Measurements from ENCODE around the gene PAX5. TPM values are rescaled to one million over a fixed set of nuclear protein-coding genes. Genes with fewer than 3 reads are reported as not detected.

Gene PAX5
- total RNA-seq, 2 donors from 2014 or later: 0.61 to 1.8 TPM

- DNase-seq (ENCODE audit: low spot score in 2 of 2): no peak
- no peaks in the 10 kb centered on the region for H3K9me3 Mint-ChIP-seq
Measured at GRCh38 chr9:36961561-36962325, 72.3 kb downstream of the PAX5 start.

GRCh38 chr9:36961051-36961450 lies 73.0 kb downstream of the PAX5 start:
- no peak overlapping the region for H3K27ac Mint-ChIP-seq

More at GRCh38 chr9:36961561-36962325, 72.3 kb downstream of the PAX5 start:
- no peaks in the 10 kb centered on the region for H3K36me3 Mint-ChIP-seq
- no peak overlapping the region for H3K27ac Mint-ChIP-seq
- ATAC-seq: no peak

GRCh38 chr9:36960575-36960955 lies 73.5 kb downstream of the PAX5 start:
- DNase-seq (ENCODE audit: low spot score in 2 of 2) (no peak), ATAC-seq (no peak)
- Mint-ChIP-seq H3K27ac (no peak overlapping the region), H3K36me3 (no peaks in the 10 kb centered on the region), H3K9me3 (no peaks in the 10 kb centered on the region)

More at GRCh38 chr9:36961051-36961450, 73.0 kb downstream of the PAX5 start:
- no peaks in the 10 kb centered on the region for H3K36me3 Mint-ChIP-seq
- DNase-seq (ENCODE audit: low spot score in 2 of 2): no peak
- no peaks in the 10 kb centered on the region for H3K9me3 Mint-ChIP-seq
- ATAC-seq: no peak

GRCh38 chr9:36959681-36960574 lies 74.1 kb downstream of the PAX5 start:
- Mint-ChIP-seq H3K9me3 (no peaks in the 10 kb centered on the region), H3K27ac (no peak overlapping the region), H3K36me3 (no peaks in the 10 kb centered on the region)
- DNase-seq (ENCODE audit: low spot score in 2 of 2) (no peak), ATAC-seq (no peak)

GRCh38 chr9:36956908-36957307 lies 77.2 kb downstream of the PAX5 start:
- H3K27ac Mint-ChIP-seq: no peak overlapping the region
- H3K9me3 Mint-ChIP-seq: peaks cover 0 to 4% of the 10 kb centered on the region in 2 donors

GRCh38 chr9:36950389-36950788 lies 83.7 kb downstream of the PAX5 start:
- H3K9me3 Mint-ChIP-seq: peaks cover 0 to 4% of the 10 kb centered on the region in 2 donors
- H3K36me3 Mint-ChIP-seq: no peaks in the 10 kb centered on the region

More at GRCh38 chr9:36956908-36957307, 77.2 kb downstream of the PAX5 start:
- H3K36me3 Mint-ChIP-seq: no peaks in the 10 kb centered on the region
- DNase-seq (ENCODE audit: low spot score in 2 of 2) (no peak), ATAC-seq (no peak)

GRCh38 chr9:36949466-36949865 lies 84.6 kb downstream of the PAX5 start:
- Mint-ChIP-seq H3K36me3 (no peaks in the 10 kb centered on the region), H3K9me3 (peaks cover 0 to 4% of the 10 kb centered on the region in 2 donors), H3K27ac (no peak overlapping the region)
- DNase-seq (ENCODE audit: low spot score in 2 of 2) (peak in 1 of 2 donors; percentile 30), ATAC-seq (no peak)

More at GRCh38 chr9:36950389-36950788, 83.7 kb downstream of the PAX5 start:
- H3K27ac Mint-ChIP-seq: no peak overlapping the region
- DNase-seq (ENCODE audit: low spot score in 2 of 2): peak in 1 of 2 donors; percentile 11
- ATAC-seq: no peak

GRCh38 chr9:36948051-36948450 lies 86.0 kb downstream of the PAX5 start:
- ATAC-seq (no peak), DNase-seq (ENCODE audit: low spot score in 2 of 2) (no peak)
- Mint-ChIP-seq H3K9me3 (no peaks in the 10 kb centered on the region), H3K36me3 (no peaks in the 10 kb centered on the region), H3K27ac (no peak overlapping the region)

GRCh38 chr9:36946653-36947052 lies 87.4 kb downstream of the PAX5 start:
- ATAC-seq (no peak), DNase-seq (ENCODE audit: low spot score in 2 of 2) (peak in 1 of 2 donors; percentile 33)
- Mint-ChIP-seq H3K36me3 (no peaks in the 10 kb centered on the region), H3K9me3 (no peaks in the 10 kb centered on the region), H3K27ac (no peak overlapping the region)

GRCh38 chr9:36945999-36946398 lies 88.1 kb downstream of the PAX5 start:
- no peaks in the 10 kb centered on the region for H3K9me3 Mint-ChIP-seq
- DNase-seq (ENCODE audit: low spot score in 2 of 2) (peak in 1 of 2 donors; percentile 11), ATAC-seq (no peak)
- no peak overlapping the region for H3K27ac Mint-ChIP-seq
- H3K36me3 Mint-ChIP-seq: no peaks in the 10 kb centered on the region

- H3K36me3 Mint-ChIP-seq: no peaks in the 10 kb centered on the region
- ATAC-seq (no peak), DNase-seq (ENCODE audit: low spot score in 2 of 2) (no peak)
- H3K9me3 Mint-ChIP-seq: no peaks in the 10 kb centered on the region
- H3K27ac Mint-ChIP-seq: no peak overlapping the region
Measured at GRCh38 chr9:36942891-36943290, 91.2 kb downstream of the PAX5 start.

GRCh38 chr9:36941441-36941840 lies 92.6 kb downstream of the PAX5 start:
- no peak for ATAC-seq

GRCh38 chr9:36940881-36941280 lies 93.2 kb downstream of the PAX5 start:
- Mint-ChIP-seq H3K27ac (peak overlapping the region in 1 of 2 donors; percentile 39), H3K9me3 (no peaks in the 10 kb centered on the region), H3K36me3 (no peaks in the 10 kb centered on the region)
- no peak for DNase-seq (ENCODE audit: low spot score in 2 of 2)
- ATAC-seq: no peak

More at GRCh38 chr9:36941441-36941840, 92.6 kb downstream of the PAX5 start:
- H3K36me3 Mint-ChIP-seq: no peaks in the 10 kb centered on the region
- no peak overlapping the region for H3K27ac Mint-ChIP-seq
- H3K9me3 Mint-ChIP-seq: no peaks in the 10 kb centered on the region
- DNase-seq (ENCODE audit: low spot score in 2 of 2): no peak

- DNase-seq (ENCODE audit: low spot score in 2 of 2) (no peak), ATAC-seq (no peak)
- Mint-ChIP-seq H3K27ac (peak overlapping the region in 1 of 2 donors; percentile 39), H3K36me3 (no peaks in the 10 kb centered on the region), H3K9me3 (no peaks in the 10 kb centered on the region)
Measured at GRCh38 chr9:36940500-36940853, 93.6 kb downstream of the PAX5 start.

- DNase-seq (ENCODE audit: low spot score in 2 of 2) (no peak), ATAC-seq (no peak)
- H3K9me3 Mint-ChIP-seq: no peaks in the 10 kb centered on the region
- no peaks in the 10 kb centered on the region for H3K36me3 Mint-ChIP-seq
- H3K27ac Mint-ChIP-seq: no peak overlapping the region
Measured at GRCh38 chr9:36939655-36940499, 94.2 kb downstream of the PAX5 start.

- no peaks in the 10 kb centered on the region for H3K9me3 Mint-ChIP-seq
- H3K27ac Mint-ChIP-seq: no peak overlapping the region
- no peak for DNase-seq (ENCODE audit: low spot score in 2 of 2)
- ATAC-seq: no peak
- H3K36me3 Mint-ChIP-seq: no peaks in the 10 kb centered on the region
Measured at GRCh38 chr9:36939214-36939613, 94.9 kb downstream of the PAX5 start.
